Measurements from ENCODE around the gene LRMDA. TPM values are rescaled to one million over a fixed set of nuclear protein-coding genes. Genes with fewer than 3 reads are reported as not detected.

Gene LRMDA
- total RNA-seq, 1 donor from 2014 or later = 29.9 TPM

DNA sequence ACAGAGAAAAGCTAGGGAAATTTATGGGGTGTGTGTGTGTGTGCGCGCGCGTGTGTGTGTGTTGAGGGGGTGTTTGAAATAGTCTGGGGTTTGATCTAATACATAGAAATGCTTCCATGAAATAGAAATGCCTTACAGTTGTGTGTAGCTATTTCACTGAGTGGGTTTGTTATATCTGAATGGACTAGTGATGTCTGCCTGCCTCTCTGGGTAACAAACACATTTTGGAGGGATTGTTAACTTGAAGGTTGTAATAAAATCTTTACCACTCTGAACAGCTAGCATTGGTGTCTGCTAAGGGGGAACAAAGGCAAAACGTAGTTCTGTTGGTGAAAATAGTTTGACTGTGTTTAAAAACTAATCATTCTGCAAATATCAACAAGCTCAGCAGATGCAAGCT lies 509.3 kb downstream of the LRMDA start:
- Histone ChIP-seq H3K4me1 (no peaks in the 10 kb centered on the region), H3K36me3 (no peaks in the 10 kb centered on the region), H3K27me3 (ENCODE audit: low read depth) (no peaks in the 10 kb centered on the region), H3K27ac (no peak overlapping the region), H3K4me3 (no peak overlapping the region), H3K9me3 (no peaks in the 10 kb centered on the region)
- DNase-seq = no peak
- no peak for TF ChIP-seq CTCF (IDR thresholded peaks at IDR 0.05)
- ATAC-seq = no peak
- intact Hi-C loops (cut with DNase I) = no loop called here

GRCh38 chr10:75941223-75941801 lies 509.9 kb downstream of the LRMDA start:
- H3K4me1 ChIP-seq = no peaks in the 10 kb centered on the region
- H3K9me3 ChIP-seq = no peaks in the 10 kb centered on the region
- H3K4me3 ChIP-seq = no peak overlapping the region
- no peak overlapping the region for H3K27ac ChIP-seq
- intact Hi-C loops (cut with DNase I) = no loop called here
- H3K36me3 ChIP-seq = no peaks in the 10 kb centered on the region
- no peak for ATAC-seq
- no peak for DNase-seq
- H3K27me3 ChIP-seq (ENCODE audit: low read depth) = no peaks in the 10 kb centered on the region
- no peak for TF ChIP-seq CTCF (IDR thresholded peaks at IDR 0.05)

DNA sequence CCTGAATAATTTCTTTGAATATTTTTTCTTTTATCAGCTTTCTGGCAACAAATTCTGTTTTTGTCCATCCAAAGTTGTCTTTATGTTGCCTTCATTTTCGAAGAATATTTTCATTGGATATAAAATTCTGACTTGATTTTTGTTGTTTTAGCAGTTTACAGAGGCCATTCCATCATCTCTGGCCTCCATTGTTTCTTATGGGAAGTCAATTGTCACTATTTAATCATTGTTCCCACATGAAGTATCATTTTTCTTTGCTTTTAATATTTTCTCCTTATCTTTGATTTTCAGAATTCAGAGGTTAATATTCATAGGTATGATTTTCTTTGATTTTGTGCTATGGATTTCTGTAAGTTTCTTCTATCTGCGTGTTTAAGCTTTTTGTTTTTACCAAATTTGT lies 512.6 kb downstream of the LRMDA start:
- DNase-seq (no peak), ATAC-seq (no peak)
- Histone ChIP-seq H3K27ac (no peak overlapping the region), H3K9me3 (no peaks in the 10 kb centered on the region), H3K36me3 (no peaks in the 10 kb centered on the region), H3K27me3 (ENCODE audit: low read depth) (no peaks in the 10 kb centered on the region), H3K4me3 (no peak overlapping the region), H3K4me1 (no peaks in the 10 kb centered on the region)
- TF ChIP-seq CTCF (IDR thresholded peaks at IDR 0.05) = no peak
- intact Hi-C loops (cut with DNase I) = no loop called here

DNA sequence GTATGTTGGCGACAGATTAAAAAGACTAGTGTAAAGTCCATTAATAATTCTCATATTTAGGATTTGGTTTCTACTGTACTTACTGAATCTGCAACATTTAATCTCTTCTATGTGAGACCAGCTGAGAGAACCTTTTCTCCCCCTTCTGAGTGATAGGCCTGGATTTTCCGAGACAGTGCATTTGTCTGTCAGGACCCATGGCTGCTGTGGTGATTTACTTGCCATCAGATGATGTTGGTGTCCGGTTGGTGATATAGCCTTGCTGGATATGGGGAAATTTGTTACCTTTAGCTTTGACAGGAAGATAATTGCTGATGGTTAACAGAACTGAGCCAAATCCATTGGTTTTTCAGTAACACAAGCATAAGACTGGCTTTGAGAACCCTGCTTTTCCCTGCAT lies 517.2 kb downstream of the LRMDA start:
- DNase-seq = no peak
- no peak for TF ChIP-seq CTCF (IDR thresholded peaks at IDR 0.05)
- intact Hi-C loops (cut with DNase I) = no loop called here
- no peaks in the 10 kb centered on the region for H3K9me3 ChIP-seq
- ATAC-seq = no peak
- no peaks in the 10 kb centered on the region for H3K4me1 ChIP-seq
- no peak overlapping the region for H3K27ac ChIP-seq
- no peak overlapping the region for H3K4me3 ChIP-seq
- H3K36me3 ChIP-seq = no peaks in the 10 kb centered on the region
- no peaks in the 10 kb centered on the region for H3K27me3 ChIP-seq (ENCODE audit: low read depth)

DNA sequence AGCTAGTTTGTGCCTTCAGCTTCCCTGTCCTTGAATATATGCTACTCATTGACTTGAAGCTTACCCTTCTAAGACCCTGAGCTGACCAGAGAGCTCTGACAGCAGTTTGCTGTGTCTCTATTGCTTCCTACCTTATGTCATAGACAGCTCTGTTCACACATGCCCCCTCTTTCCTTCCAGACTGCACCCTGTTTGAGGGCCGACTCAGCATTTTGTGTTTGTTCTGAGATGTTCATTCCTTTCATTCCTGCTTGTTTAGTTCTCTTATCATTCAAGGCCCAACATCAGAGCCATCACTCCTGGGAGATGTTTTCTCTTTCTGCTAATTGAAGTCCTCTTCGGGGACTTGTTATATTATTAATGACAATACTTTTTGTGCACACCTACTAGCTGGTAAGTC lies 518.9 kb downstream of the LRMDA start:
- no peaks in the 10 kb centered on the region for H3K4me1 ChIP-seq
- no peaks in the 10 kb centered on the region for H3K9me3 ChIP-seq

More for the DNA sequence above, 518.9 kb downstream of the LRMDA start:
- no peaks in the 10 kb centered on the region for H3K36me3 ChIP-seq
- ATAC-seq (no peak), DNase-seq (no peak)
- no peak overlapping the region for H3K27ac ChIP-seq
- no peaks in the 10 kb centered on the region for H3K27me3 ChIP-seq (ENCODE audit: low read depth)
- H3K4me3 ChIP-seq = no peak overlapping the region
- intact Hi-C loops (cut with DNase I) = no loop called here
- TF ChIP-seq CTCF (IDR thresholded peaks at IDR 0.05) = no peak
